ENCODE measurements around the gene EDEM1. TPM values are rescaled to one million over a fixed set of nuclear protein-coding genes. Genes with fewer than 3 reads are reported as not detected.

EDEM1 gene
- total and polyA plus RNA-seq, 10 of the 15 experiments (the other 5 are each of a cell fraction or from before 2014, with no cell fraction given): 18.9 to 138 (median 57.5) TPM

DNA sequence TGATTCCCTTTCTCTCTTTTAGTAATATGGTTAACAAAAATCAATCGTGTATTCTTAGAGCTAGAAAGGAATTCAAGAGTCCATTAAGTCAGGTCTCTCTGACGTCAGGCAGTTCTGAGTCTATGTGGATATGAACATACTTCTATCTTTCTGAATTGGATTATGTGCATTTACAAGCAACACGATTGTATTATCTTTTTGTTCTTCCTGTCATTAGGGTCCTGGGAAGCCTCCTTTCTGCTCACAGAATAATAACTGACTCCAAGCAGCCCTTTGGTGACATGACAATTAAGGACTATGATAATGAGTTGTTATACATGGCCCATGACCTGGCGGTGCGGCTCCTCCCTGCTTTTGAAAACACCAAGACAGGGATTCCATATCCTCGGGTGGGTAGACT lies 14.0 kb downstream of the EDEM1 start:
- H3K4me2 ChIP-seq (ENCODE audit: control insufficient read depth, insufficient read depth): no peak overlapping the region
- no TSS peak for BruUV-seq (replicated peaks)
- no peak overlapping the region for H3K4me3 ChIP-seq
- H3K4me1 ChIP-seq (ENCODE audit: control insufficient read depth, insufficient read depth, low read length): peaks cover 45% of the 10 kb centered on the region
- H3K9ac ChIP-seq (ENCODE audit: control insufficient read depth, insufficient read depth, low read length): no peak overlapping the region
- WGBS (ENCODE audit: insufficient coverage, insufficient replicate concordance, low lambda C conversion rate, missing lambda C conversion rate): 66% methylated on average over 6 of the region's 6 CpGs
- ChIA-PET SMC1A (ENCODE audit: uncharacterized antibody, unreplicated experiment) (interaction anchor here (1.1 to 1.6 kb wide), 3 partner anchors 8 to 26 kb away, joined by 3 to 6 read pairs (median 4); no protein-coding TSS in a partner anchor), CTCF (no interaction called here), RAD21 (ENCODE audit: unreplicated experiment) (interaction anchor here (1.0 kb wide), 1 partner anchor 15 kb away, joined by 4 read pairs; the partner anchor contains the start of gene EDEM1), POLR2A (interaction anchor here (0.6 to 1.2 kb wide), 2 partner anchors 36 to 98 kb away, joined by 3 read pairs; no protein-coding TSS in a partner anchor)
- FAIRE-seq (no peak), DNase-seq (ENCODE audit: low read depth, low spot score) (no peak), ATAC-seq (no peak)
- H3K79me2 ChIP-seq (ENCODE audit: control insufficient read depth, insufficient read depth, low read length): peaks cover 55% of the 10 kb centered on the region
- H3K27ac ChIP-seq (ENCODE audit: control insufficient read depth, insufficient read depth): no peak overlapping the region
- no peak overlapping the region for H2AFZ ChIP-seq (ENCODE audit: control insufficient read depth, low read depth, low read length)
- no peaks in the 10 kb centered on the region for H4K20me1 ChIP-seq (ENCODE audit: control insufficient read depth, insufficient read depth)
- intact Hi-C loops (cut with micrococcal nuclease; ENCODE audit: unreplicated experiment) (no loop called here), in situ Hi-C loops (cut with MboI) (no loop called here)
- H3K27me3 ChIP-seq (replicated peaks in 1 of 2; ENCODE audit: control insufficient read depth in 2 of 2, insufficient read depth in 2 of 2, low read length in 1 of 2): no peaks in the 10 kb centered on the region
- H3K36me3 ChIP-seq (ENCODE audit: control insufficient read depth in 2 of 2, insufficient read depth in 2 of 2, low read length in 1 of 2): peaks cover 15 to 51% of the 10 kb centered on the region in 2 experiments
- TF ChIP-seq CBX5 (IDR thresholded peaks at IDR 0.05; ENCODE audit: low read depth) (no peak), ZSCAN29 (IDR thresholded peaks at IDR 0.05) (no peak), CEBPB (IDR thresholded peaks at IDR 0.05; ENCODE audit: borderline replicate concordance in 1 of 2, low read depth in 2 of 2, low read length in 2 of 2) (no peak), ZNF207 (IDR thresholded peaks at IDR 0.05; ENCODE audit: borderline replicate concordance) (no peak), GATAD2B (conservative IDR thresholded peaks at IDR 0.05; ENCODE audit: low read depth) (no peak), TAF1 (IDR thresholded peaks at IDR 0.05; ENCODE audit: borderline replicate concordance, low read depth, low read length) (no peak), ETV6 (conservative IDR thresholded peaks at IDR 0.05 in 1 of 2, IDR thresholded peaks at IDR 0.05 in 1 of 2; ENCODE audit: borderline replicate concordance in 1 of 2, low read depth in 1 of 2) (no peak), SUPT20H (IDR thresholded peaks at IDR 0.05; ENCODE audit: borderline replicate concordance, control insufficient read depth, low read depth, low read length) (no peak), PML (IDR thresholded peaks at IDR 0.05; ENCODE audit: low read length) (no peak), MXI1 (IDR thresholded peaks at IDR 0.05; ENCODE audit: low read depth, low read length) (no peak), NR2C2 (IDR thresholded peaks at IDR 0.05; ENCODE audit: borderline replicate concordance, control insufficient read depth, insufficient read length, low read depth) (no peak)
- TF ChIP-seq, protein P1, sequence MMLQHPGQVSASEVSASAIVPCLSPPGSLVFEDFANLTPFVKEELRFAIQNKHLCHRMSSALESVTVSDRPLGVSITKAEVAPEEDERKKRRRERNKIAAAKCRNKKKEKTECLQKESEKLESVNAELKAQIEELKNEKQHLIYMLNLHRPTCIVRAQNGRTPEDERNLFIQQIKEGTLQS (IDR thresholded peaks at IDR 0.05; ENCODE audit: borderline replicate concordance, extremely low read depth, low read depth, low read length): no peak
- no peaks in the 10 kb centered on the region for H3K9me3 ChIP-seq (replicated peaks; ENCODE audit: control insufficient read depth, insufficient read depth, low read length)

Measured in GM12878 (cell line).